GM18526 (cell line): ENCODE data around the gene SSUH2.

Experiments
- POLR2A ChIP-seq: IDR thresholded peaks from 3 replicates; pipeline ENCODE4 v1.6.1; 2011; ENCODE audit not compliant: insufficient read length; ENCODE audit errors: extremely low read depth

Gene SSUH2

DNA sequence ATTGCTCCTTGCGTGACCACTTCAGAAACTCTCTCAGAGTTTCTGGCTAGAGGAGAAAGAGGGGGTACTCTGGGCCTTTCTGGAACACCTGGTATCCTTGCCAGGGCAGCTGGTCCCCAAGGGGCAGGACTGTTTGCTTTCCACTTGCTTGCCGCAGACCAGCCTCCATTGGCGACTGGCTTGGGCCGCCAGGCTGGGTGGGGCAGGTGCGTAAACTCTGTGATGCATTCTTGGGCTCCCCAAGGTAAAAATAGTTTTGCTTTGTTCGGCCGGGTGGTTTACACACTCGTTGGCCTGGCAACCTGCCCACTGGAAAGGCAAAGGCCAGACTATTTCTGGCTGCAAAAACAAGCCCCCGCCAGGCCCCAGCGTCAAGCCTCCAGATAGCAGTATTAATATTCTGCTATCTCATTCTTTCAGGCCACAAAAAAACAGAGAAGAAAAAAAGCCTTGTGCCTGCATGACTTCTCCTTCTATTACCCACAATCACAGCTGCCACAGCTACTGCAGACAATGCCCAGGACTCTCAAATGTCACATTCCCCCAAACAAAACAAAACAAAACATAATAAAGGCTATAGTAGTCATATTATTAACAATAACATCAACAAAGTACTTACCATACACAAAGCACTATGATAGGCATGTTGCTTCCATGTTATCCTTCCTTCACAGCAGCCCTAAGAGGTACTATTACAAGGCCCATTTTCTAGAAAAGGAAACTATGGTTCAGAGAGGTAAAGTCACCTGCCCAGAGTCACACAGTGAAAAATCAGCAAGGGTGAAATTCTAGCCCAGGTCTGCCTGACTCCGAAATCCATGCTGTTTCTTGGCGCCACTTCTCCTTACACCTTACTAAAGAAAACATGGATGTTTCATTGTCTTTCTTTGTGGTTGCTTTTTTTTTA, 14.0 kb upstream of the SSUH2 start:
- no peak for TF ChIP-seq POLR2A

DNA sequence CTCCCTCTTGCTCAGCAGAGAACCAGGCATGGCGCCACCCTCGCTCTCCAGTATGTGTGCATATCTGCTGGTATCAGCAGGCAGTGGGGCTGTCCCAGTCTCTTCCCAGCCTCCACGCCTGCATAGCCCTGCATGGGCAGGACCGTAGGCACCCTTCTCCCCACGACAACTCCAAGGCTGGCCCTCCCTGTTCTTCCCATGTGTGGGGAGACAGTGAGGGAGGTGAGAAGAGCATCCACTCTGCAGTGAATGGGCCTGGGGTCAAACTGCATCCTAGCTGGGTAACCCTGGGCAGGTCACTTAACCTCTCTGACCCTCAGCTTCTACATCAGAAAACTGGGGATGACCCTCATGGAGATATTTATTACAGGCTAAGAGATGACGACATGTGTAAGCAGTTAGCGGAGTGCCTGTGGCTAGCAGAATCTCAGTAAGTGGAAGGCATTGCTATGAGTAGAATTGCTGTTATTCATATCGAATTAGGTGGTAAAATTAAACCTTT, 13.3 kb upstream of the SSUH2 start:
- TF ChIP-seq POLR2A = no peak

DNA sequence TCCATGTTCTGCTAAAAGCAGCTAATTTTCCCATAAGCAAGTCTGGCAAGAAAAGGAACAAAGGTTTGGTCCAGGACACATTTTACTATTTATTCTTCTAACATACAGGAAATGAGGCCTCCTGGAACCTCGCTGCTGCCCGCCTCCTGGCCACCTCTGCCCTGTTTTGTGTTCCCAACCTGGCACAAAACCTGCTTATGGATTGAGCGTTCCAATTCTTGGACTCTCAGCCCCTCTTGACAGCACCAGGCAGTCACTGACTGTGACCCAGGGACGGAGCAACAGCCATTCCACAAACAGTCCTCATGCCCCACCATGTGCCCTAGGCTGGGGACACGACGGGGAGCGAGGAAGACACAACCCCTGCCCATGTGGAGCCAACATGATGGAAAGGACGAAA, 11.6 kb upstream of the SSUH2 start:
- TF ChIP-seq POLR2A = no peak

DNA sequence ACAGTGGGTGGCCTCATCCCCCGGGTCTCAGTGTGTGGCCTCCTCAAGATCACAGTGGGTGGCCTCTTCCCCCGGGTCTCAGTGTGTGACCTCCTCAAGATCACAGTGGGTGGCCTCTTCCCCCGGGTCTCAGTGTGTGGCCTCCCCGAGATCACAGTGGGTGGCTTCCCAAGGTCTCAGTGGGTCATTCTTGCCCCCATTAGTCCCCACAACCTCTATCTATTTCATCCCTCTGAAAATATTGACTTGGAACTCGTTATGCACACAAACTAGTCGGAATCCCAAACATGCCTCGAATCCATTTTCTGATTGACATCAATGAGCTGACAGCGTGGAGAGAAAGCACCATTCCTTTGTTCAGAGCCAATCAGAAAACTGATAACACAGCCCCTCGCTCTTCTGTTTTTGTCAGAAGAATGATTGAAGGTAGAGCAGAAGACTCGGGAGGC, 10.8 kb upstream of the SSUH2 start:
- no peak for TF ChIP-seq POLR2A

DNA sequence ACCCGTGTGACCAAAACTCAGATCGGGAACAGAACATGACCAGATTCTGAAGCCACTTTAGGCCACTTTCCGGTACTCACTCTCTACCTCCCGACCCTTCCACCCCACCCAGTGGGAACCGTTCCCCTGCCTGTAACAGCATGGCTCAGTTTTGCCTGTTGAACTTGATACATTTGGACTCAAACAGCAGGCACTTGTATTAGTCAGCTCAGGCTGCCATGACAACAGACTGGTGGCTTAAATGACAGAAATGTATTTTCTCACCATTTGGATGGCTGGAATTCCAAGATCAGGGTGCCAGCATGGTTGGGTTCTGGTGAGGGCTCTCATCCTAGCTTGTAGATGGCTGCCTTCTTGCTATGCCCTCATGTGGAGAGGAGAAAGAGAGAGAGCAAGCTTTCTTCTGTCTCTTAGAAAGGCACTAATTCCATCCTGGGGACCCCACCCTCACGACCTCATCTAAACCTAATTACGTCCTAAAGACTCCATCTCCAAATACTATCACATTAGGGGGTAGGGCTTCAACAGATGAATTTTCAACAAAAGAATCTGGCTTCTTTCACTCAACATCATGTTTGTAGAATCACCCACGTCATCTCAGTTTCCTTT, 9.3 kb upstream of the SSUH2 start:
- no peak for TF ChIP-seq POLR2A

DNA sequence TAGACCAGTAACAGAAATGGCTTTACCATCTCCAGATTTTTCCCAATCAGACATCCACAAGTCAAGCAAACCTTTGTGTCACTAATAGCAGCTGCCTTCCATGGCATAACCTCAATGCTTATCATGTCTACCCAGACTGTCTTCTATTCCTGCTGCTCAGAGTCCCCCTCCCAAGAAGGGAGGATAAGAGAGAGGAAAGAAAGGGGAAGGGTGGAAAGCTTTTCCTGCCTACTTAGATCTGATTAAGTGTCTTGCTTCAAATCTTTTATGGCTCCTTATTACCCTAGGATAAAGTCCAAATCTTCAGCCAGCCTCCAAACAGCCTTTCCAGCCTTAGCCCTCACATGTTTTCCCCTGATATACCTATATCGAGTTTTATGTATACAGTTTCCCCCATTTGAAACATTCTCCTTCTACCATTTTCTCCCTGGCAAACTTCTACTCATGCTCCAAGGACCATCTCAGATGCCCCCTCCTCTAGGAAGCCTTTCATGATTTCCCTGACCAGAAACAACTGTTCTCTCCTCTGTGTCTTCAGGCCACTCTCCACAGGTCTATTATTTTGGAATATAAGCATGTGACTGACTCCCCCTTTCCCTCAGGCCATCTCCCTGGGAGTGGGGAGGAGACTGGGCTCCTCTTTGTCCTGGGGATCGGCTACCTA, 7.9 kb upstream of the SSUH2 start:
- no peak for TF ChIP-seq POLR2A

DNA sequence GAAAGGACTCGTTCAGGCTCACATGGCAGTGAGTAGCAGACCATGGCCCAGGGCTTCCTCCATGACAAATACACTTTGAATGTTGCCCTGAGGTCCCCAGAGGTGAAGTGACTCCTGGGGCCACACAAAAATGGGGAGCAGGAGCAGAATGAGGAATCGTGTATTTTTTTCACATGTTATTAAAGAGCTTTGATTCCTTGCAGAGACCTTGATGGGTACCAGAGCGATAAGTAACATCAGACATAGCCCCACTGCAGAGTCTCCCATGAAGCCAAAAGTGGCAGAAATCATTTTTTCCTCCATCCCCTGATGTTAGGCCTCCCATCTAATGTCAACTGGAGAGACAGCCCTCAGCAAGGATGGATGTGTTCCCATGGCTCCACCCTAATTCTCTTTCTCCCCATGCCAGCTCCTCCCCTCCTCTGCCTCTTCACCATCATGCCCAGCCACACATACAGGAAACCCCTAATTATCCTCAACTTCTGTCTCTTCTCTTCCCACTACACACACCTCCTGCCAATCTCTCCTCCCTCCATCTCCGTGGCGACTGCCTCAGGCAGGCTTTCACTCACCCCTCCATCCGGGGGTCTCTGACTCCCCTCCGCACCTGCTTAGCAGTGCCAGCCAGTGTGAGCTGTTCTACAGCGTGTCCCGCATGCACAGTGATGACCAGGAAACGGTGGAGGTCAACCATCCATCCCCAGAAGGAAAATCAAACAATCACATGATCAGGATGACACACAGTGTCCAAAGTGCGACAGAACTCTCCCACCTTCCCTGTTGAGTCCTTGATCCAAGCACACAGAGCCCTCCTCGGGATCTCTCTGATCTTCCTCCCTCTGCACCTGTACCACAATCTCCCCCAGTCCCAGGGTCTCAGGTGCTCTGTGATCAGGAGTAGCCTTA, 7.1 kb upstream of the SSUH2 start:
- no peak for TF ChIP-seq POLR2A

DNA sequence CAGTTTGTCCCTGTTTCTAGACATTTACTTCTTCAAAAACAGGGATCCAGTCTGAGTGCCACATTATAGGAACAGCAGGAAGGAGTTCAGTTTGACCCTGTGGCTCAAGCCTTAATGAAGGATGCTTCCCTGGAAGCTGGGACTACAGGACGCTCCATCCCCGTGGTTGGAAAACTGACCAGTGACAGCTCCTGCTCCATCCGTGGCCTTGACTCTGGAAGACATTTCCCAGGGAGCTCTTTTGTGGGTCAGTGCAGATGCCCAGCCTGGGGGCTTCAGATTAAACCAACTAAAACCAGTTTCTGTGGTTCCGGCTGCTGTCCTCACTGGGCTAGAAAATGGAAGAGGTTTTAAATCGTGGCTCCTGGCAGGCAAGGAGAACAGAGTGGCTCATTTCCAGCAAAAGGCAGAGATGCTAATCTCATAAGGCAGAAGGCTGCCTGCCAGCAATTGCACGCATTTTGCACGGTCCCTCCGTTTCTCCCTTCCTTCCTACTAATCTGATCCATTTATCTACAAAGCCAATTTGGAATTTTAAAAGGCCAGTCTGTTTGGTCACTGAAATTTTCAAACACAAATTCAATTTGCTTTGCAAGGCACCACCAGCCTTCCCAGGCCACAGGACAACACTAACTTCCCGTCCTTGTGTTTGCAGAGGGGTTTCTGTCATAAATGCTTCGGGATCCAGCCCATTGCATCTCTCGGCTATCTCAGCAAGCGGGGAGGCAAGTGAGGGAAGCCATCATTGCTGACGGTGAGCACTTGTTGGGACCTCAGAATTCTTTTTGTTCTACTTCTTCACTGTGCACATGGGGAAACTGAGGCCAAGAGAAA, 6.2 kb upstream of the SSUH2 start:
- TF ChIP-seq POLR2A = no peak

DNA sequence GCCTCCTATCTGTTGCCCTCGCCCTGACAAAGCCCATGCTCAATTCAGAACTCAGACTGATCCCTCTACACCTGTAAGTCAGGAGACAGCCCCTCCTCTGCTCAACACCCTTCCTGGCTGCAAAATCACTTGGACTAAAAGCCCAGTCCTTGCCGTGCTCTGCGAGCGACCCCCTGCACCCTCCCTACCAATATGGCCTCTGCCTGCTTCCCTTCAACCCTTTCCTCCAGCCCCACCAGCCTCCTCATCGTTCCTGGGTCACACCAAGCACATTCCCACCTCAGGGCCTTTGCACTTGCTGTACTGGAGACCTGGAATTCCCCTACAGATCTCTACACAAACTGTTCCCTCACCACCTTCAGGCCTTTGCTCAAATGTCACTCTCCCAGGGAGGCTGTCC, 5.2 kb upstream of the SSUH2 start:
- no peak for TF ChIP-seq POLR2A

DNA sequence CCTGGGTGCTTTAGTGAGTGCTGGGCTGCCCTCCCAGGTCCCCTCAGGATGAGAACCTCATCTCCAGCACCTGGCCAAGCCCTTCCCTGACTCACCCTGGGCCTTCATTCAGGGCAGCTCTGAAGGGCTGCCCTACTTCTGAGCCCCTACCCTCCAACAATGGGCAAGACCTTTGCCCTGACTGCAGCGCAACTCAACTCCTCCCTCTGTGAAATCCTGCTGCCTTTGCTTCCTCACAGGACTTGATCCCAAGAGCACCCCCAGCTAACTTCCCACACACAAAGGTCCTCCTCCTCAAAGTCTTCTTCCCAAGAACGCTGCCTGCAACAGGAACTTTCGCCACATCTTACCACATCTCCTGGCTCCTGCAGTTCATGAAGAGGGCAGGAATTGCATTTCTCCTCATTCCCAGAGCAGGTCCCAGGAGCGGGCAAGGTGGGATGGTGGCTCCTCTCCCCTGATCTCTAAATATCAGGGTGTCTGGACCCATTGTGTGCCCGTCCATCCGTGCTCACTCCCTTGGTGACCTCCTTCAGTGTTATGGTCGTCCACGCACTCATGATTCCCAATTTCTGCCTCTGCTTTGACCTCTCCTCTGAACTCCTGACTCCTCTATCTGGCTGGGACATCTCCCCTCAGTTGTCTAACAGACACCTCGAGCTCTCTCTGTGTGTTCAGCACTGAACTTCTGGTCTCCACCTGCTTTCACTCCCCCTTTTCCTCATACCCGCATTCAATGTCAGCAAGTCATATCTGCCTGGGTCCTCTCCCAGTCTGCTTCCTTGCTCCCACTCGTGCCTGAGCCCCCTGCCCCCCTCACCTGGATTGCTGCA, 4.5 kb upstream of the SSUH2 start:
- no peak for TF ChIP-seq POLR2A

DNA sequence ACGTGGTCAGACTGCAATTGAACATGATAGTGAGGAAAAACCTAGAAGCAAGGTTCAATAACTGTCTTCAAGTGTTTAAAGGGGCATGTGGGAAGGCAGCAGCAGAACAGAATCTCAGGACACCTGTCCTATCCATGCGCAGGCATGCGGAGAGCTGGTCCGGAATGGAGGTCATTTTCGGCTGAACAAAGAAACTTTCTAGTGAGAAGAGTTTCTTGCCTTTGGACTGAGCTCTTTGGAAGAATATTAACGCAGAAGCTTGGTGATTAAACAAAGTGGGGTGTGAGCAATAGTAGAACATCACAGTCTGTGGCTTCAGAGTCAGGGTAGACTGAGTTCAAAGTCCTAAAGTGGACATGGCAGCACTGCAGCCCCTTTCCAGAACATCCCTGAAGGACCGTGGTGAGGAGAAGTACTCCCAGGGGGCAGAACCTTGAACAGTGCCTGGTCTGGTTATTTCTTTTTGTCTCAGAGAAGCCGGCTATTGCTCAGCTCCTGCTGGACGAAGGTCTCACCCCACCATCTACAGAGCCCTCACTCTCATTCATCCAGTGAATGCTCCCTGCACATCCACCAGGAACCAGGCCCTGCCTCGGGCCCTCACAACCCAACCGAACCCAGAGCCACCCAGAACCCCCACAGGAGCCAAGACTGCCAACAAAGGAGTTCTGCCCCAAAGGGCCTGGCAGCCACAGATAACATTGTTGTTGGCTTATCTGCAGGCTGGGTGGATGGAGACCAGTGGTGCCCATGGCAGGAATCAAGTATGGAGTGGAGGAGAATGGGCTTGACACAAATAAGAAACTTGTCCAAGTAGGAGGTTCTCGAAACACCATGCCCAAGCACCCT, 2.8 kb upstream of the SSUH2 start:
- TF ChIP-seq POLR2A = no peak

DNA sequence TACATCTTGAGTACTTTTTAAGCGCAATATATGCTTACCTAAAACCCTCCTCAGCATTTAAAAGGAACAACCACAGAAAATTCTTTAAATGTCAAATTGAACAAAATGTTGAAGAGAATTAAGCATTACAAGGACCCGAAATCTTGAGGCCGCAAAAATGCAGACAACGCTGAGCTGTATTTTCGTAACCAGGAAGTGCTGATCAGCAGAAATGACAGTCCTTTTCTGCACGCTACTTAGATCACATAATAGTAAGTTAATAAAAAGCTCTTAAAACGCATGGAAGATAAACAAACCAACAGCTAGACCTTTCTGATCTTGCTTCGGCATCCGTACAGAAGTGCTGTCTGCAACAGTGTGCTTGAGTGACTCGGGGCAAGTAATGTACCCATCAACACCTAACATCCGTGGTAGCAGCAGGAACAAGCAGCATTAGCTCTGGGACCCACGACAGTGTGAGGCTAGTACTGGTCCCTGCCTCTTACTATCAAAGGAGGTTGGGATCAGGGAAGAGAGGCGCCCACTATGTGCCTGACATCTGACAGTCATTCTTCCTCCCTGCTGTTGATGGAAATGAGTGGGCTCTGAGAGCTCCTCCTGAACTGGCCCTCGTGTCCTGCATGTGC, 1.8 kb upstream of the SSUH2 start:
- no peak for TF ChIP-seq POLR2A

DNA sequence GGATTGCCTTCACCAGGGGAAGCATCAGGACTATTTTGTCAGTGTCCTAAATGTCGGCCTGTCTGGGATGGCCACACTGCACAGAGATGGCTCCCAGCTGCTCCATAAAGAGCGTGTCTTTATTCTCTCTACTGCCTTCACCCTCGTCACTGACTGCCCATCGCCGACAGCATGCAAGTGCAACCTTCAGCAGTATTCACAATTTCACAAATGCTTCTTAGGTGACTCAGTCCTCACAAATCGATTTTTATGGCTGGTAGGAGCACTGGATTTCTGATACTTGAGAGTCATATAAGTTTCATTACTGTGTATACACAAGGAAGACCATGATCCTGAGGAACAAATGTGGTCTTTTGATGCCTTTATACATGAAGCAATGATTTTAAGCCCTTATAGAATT, 1.1 kb upstream of the SSUH2 start:
- no peak for TF ChIP-seq POLR2A
